NAMALWA (cell line): ENCODE data around the gene TMEM200B.
"Not testable (repeated sequence)": the region's sequence is repeated elsewhere in the genome, so short reads cannot be mapped to it uniquely, and the experiment has no call there.

Experiments used
- DNase-seq: peaks from one replicate; pipeline ENCODE4 v3.0.0-alpha.2; 2015; ENCODE audit warnings: low spot score

TMEM200B gene

GRCh38 chr1:29123887-29124365, at the start of gene TMEM200B:
TSS of gene TMEM200B (minus strand) at chr1:29123903. CDS start at chr1:29121828, 2,075 bp downstream.
- no peak for DNase-seq

- DNase-seq: no peak
Measured at GRCh38 chr1:29172415-29172939, 48.8 kb upstream of the TMEM200B start.

- DNase-seq: no peak
Measured at GRCh38 chr1:29171521-29171920, 47.8 kb upstream of the TMEM200B start.

DNA sequence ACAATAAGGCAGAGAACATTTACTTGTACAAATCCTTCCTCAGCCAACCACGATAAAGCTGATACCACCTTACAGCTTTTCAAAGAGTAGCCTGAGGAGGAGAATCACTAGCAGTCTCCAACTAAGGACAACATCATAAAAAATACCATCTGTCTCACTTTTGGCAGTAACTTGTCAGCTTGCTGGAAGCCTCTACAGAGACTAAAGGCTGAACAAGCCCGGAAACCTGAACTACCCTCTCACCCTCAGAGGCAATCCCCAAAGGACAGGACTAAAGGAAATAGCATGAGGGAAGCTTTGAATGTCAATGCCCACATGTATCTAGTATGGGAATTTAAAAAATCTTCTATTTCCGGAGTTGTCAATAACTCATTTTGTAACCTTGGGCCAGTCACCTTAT, 47.4 kb upstream of the TMEM200B start:
- no peak for DNase-seq

DNA sequence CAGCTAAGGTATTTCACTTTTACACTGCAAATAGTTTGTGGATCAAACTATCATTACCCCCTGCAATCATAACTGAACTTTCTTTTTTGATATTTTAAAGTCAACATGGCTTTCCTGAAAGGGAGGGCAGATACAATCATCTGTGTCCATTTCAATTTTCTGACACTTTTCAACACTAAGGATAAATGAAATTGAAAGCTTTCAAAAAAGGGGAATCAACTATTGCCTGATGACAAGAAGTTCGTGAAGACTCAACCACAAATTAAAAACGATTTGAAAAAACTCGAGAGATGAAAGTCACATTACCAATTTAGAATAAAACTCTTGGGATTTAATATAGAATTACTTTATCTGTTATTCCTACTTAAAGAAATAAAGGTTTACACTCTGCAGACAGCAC, 46.3 kb upstream of the TMEM200B start:
- DNase-seq: no peak

- DNase-seq: no peak
Measured at GRCh38 chr1:29167904-29168303, 44.2 kb upstream of the TMEM200B start.

- no peak for DNase-seq
Measured at GRCh38 chr1:29166291-29166878, 42.7 kb upstream of the TMEM200B start.

DNA sequence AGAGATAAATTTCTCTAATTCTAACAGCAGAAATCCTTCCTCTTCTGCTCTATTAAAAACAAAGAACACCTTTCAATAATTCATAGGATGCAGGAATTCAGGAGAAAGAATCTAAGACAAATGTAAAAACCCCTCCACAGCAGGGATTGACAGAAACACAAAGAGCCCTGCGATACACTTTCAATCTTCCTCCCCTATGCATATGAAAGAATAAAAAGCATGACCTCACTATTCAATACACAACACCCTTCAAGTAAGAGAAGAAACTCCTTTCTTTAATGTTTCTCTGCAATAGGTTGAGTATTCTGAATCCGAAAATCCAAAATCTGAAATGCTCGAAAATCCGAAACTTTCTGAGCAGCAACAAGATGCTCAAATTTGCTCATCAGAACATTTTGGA, 40.9 kb upstream of the TMEM200B start:
- no peak for DNase-seq

DNA sequence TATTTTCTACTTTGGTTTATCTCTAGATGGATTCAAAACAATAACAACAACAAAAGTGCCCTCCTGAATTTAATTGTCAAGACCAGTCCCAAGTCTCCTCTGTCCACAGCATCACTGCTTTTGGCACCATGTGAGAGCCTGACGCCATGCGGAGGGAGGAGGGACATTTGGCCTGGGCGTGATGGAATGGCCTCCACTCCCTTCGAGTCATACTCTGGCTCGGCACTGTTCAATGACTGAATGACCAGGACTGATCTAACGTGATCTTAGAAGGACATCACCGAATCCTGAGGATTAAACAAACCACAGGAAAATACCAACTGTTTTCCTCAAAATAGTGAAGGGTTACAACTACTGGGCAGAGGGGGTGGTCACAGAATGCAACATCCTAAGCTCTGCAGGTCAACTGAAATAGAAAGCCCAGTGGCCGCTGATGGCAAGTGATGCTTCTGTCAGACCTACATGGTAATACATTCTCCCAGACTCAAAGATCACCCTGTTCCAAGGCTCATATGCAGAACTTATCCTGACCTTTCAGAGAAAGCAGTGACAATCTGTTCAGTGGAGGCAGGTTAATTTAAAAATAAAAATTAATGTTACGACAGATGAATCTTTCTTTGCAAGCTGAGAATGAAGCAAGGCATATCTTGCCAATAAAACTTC, 38.9 kb upstream of the TMEM200B start:
- no peak for DNase-seq

DNA sequence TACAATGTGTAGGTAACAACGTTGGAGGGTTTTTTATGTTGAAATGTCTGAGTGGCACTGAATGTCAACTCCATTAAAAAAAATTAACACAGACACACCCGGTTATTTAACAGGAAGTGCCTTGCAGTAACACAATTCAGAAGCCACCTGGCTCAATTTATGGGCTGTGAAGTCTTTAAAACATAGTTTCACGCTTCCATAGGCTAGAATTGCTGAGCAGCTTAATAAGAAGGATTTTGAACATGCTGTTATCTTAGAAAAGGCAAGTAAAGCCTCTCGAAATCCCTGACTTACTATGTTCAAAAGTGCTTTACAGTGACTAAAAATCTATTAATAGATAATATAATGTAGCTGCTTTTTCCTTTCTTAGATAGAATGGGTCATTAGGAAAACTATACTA, 38.3 kb upstream of the TMEM200B start:
- DNase-seq: no peak

DNA sequence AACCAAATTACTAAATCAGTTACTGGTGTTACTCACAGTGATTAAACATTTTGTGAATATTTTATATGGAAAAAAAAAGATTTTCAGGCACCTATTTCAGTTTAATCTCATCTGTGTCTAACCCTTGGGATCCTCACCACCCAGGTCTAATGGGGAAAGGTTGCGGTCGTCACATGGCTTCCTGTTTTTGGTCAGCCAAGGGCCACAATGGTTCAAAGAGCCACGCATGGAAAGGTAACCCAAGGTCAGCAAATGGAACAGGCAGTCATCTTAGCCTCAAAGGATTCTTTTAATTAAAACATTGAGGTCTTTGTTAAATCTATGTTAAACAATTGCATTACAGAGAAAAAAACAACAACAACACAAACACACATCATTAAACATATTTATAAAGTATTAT, 36.1 kb upstream of the TMEM200B start:
- no peak for DNase-seq

- DNase-seq: no peak
Measured at GRCh38 chr1:29157269-29157601, 33.5 kb upstream of the TMEM200B start.

- DNase-seq: no peak
Measured at GRCh38 chr1:29156543-29157268, 33.0 kb upstream of the TMEM200B start.

- no peak for DNase-seq
Measured at GRCh38 chr1:29152046-29152805, 28.5 kb upstream of the TMEM200B start.

GRCh38 chr1:29150346-29150745, 26.6 kb upstream of the TMEM200B start:
- not testable (repeated sequence) for DNase-seq

- no peak for DNase-seq
Measured at GRCh38 chr1:29148656-29149491, 25.2 kb upstream of the TMEM200B start.

- no peak for DNase-seq
Measured at GRCh38 chr1:29145739-29146437, 22.2 kb upstream of the TMEM200B start.

DNA sequence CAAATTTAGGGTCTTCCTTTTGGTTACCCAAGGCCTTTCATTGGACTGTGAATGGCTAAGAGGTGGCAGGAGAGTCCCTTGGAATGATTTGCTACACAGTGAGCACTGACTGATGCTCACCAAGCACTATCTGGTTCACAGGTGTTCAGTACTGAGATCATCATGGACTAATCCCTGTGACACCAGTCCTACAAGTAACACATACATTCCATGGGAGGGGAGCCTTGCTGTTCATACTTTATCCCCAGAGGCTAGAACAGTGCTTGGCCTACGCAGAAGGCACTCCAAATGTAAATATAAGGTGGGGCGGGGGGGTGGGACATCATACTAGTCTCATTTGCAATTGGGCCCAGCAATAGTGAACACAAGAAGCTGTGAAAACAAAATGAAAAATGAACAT, 20.5 kb upstream of the TMEM200B start:
- no peak for DNase-seq

GRCh38 chr1:29142714-29143113, 19.0 kb upstream of the TMEM200B start:
- DNase-seq: no peak

GRCh38 chr1:29136391-29136915, 12.8 kb upstream of the TMEM200B start:
- no peak for DNase-seq

DNA sequence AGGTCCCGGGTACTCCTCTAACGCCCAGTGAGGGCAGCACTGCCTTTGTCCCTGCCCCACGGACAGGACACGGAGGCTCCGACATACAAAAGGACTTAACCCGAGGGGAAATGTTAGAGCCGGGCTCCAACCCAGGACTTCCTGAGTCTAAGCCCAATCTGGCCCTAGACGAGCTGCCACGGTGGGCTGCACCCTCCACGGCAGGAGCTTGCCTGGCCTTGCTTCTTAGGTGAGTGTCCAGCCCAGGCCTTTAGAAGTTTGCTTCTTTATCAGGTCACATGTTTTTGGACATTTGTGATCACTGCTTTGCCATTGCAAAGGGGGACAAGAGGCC, 11.0 kb upstream of the TMEM200B start:
- no peak for DNase-seq
